HepG2 (cell line): ENCODE measurements around the gene YIPF1. TPM values are rescaled to one million over a fixed set of nuclear protein-coding genes. Genes with fewer than 3 reads are reported as not detected.

Experiments used
- CAMTA2 ChIP-seq: sonication (generic); formaldehyde crosslinking; IDR thresholded peaks from 2 replicates; pipeline ENCODE4 v1.4.0; 2020; ENCODE audit warnings: mild to moderate bottlenecking, missing genetic modification reagents, borderline replicate concordance
- CENPX ChIP-seq: sonication (generic); formaldehyde crosslinking; IDR thresholded peaks from 2 replicates; pipeline ENCODE4 v1.9.0; 2021; ENCODE audit warnings: mild to moderate bottlenecking, missing genetic modification reagents, moderate library complexity
- ESRRA ChIP-seq: sonication (generic); formaldehyde crosslinking; IDR thresholded peaks from 2 replicates; pipeline ENCODE4 v1.5.1; 2020; ENCODE audit warnings: mild to moderate bottlenecking, low read depth, missing genetic modification reagents
- FOXK2 ChIP-seq: fragments of 450-650 bp; IDR thresholded peaks from 2 replicates; pipeline ENCODE4 v1.6.1; 2016
- MIXL1 ChIP-seq: IDR thresholded peaks from 2 replicates; pipeline ENCODE4 v1.6.1; 2016
- PRPF4 ChIP-seq: fragments of 200-400 bp; formaldehyde crosslinking; IDR thresholded peaks from 2 replicates; pipeline ENCODE4 v1.6.1; 2016; ENCODE audit warnings: low read length, low read depth; ENCODE audit not compliant: poor library complexity, severe bottlenecking
- SIN3A ChIP-seq: IDR thresholded peaks from 2 replicates; pipeline ENCODE4 v1.6.1; 2011; ENCODE audit warnings: low read depth, mild to moderate bottlenecking, control low read depth, low read length, borderline replicate concordance
- SRY ChIP-seq: sonication (generic); formaldehyde crosslinking; IDR thresholded peaks from 2 replicates; pipeline ENCODE4 v1.8.0; 2022; ENCODE audit warnings: mild to moderate bottlenecking, missing genetic modification reagents
- TAF15 ChIP-seq: fragments of 200-400 bp; formaldehyde crosslinking; IDR thresholded peaks from one replicate; pipeline ENCODE4 v1.6.1; 2018; ENCODE audit warnings: mild to moderate bottlenecking, low read depth, low read length; ENCODE audit not compliant: poor library complexity, severe bottlenecking
- ZFP36L2 ChIP-seq: sonication (generic); formaldehyde crosslinking; IDR thresholded peaks from 2 replicates; pipeline ENCODE4 v1.4.0; 2020; ENCODE audit warnings: missing genetic modification reagents
- ZIK1 ChIP-seq: sonication (generic); formaldehyde crosslinking; IDR thresholded peaks from 2 replicates; pipeline ENCODE4 v1.5.0; 2020; ENCODE audit warnings: mild to moderate bottlenecking, low read depth, missing genetic modification reagents, borderline replicate concordance
- ZNF317 ChIP-seq: sonication (generic); formaldehyde crosslinking; IDR thresholded peaks from 2 replicates; pipeline ENCODE4 v1.5.0; 2020; ENCODE audit warnings: mild to moderate bottlenecking, missing genetic modification reagents
- polyA plus RNA-seq, 8 experiments: library from polyadenylated mRNA; depleted of rRNA in 3 of 8; stranded (reverse) in 7 of 8; unstranded in 1 of 8; fragments of >200 nt; fragmentation: Illumina TruSeq in 4 of 8; extraction: Trizol in 4 of 8; gene quantifications; 2 replicates each; pipeline versions ENCODE4 v1.2.1 to v1.2.3, GENCODE V29; 2011 to 2016; ENCODE audit warnings: low read depth in 4 of 8, missing spikeins in 1 of 8, mixed read lengths in 1 of 8; ENCODE audit not compliant: insufficient read depth in 1 of 8
- total RNA-seq, 5 experiments: library from RNA; depleted of rRNA; stranded (reverse); fragments of >200 nt; fragmentation: Illumina TruSeq; extraction: Trizol; gene quantifications; 2 replicates each; pipeline ENCODE4 v1.2.3, GENCODE V29; 2016; ENCODE audit warnings: low read depth in 1 of 5
- TF ChIP-seq, protein P1 (sequence below): sonication (generic); formaldehyde crosslinking; IDR thresholded peaks from 2 replicates; pipeline ENCODE4 v1.5.0; 2020; ENCODE audit warnings: mild to moderate bottlenecking, missing genetic modification reagents, borderline replicate concordance
- TF ChIP-seq, protein P2 (sequence below): sonication (generic); formaldehyde crosslinking; IDR thresholded peaks from 2 replicates; pipeline ENCODE4 v1.8.0; 2022; ENCODE audit warnings: mild to moderate bottlenecking, missing genetic modification reagents; ENCODE audit not compliant: insufficient replicate concordance
- TF ChIP-seq, protein P3 (sequence below): IDR thresholded peaks from 2 replicates; pipeline ENCODE4 v1.6.1; 2016; ENCODE audit warnings: low read depth
- TF ChIP-seq, protein P4 (sequence below): sonication (generic); formaldehyde crosslinking; conservative IDR thresholded peaks from 2 replicates; pipeline ENCODE4 v1.5.0; 2020; ENCODE audit warnings: missing genetic modification reagents

Gene YIPF1
- total and polyA plus RNA-seq, 2 of the 13 experiments (the other 11 are each of a cell fraction or from before 2014, with no cell fraction given), result 21.1 to 31.9 TPM

DNA sequence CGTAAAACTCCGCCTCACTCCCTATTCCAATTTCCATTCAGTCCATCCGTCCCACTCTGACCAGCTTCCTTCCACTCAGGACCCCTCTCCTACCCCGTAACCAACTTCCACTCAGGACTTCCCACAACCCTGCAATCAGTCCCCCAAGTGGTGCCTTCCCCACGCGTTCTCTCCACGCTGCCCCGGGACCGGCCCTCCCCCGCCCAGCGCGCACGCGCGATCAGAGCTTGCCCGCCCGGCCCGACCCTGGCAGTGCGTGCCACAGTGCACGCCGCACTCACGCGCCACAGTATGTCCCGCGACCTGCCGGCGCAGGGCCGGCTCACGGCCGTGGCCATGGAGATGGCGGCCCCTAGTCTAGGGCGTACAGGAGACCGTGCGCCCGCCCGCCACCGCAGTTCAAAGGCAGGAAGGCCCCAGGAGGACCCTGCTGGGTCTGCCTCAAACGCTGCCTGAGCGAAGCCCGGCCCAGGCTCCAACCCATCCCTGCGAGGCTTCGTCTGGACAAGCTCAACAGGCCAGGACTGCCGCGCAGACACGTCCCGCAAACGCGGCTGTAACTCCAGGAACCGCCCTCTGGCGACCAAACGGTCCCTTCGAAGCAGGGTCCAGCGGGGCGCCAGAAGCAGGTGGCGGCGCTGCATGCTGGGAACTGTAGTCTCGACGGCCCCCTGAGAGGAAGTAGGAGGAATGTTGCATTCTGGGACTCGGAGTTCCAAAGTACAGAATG lies 51.5 kb downstream of the YIPF1 start, which contains the start of gene NDC1 (continued):
- TF ChIP-seq, protein P1, sequence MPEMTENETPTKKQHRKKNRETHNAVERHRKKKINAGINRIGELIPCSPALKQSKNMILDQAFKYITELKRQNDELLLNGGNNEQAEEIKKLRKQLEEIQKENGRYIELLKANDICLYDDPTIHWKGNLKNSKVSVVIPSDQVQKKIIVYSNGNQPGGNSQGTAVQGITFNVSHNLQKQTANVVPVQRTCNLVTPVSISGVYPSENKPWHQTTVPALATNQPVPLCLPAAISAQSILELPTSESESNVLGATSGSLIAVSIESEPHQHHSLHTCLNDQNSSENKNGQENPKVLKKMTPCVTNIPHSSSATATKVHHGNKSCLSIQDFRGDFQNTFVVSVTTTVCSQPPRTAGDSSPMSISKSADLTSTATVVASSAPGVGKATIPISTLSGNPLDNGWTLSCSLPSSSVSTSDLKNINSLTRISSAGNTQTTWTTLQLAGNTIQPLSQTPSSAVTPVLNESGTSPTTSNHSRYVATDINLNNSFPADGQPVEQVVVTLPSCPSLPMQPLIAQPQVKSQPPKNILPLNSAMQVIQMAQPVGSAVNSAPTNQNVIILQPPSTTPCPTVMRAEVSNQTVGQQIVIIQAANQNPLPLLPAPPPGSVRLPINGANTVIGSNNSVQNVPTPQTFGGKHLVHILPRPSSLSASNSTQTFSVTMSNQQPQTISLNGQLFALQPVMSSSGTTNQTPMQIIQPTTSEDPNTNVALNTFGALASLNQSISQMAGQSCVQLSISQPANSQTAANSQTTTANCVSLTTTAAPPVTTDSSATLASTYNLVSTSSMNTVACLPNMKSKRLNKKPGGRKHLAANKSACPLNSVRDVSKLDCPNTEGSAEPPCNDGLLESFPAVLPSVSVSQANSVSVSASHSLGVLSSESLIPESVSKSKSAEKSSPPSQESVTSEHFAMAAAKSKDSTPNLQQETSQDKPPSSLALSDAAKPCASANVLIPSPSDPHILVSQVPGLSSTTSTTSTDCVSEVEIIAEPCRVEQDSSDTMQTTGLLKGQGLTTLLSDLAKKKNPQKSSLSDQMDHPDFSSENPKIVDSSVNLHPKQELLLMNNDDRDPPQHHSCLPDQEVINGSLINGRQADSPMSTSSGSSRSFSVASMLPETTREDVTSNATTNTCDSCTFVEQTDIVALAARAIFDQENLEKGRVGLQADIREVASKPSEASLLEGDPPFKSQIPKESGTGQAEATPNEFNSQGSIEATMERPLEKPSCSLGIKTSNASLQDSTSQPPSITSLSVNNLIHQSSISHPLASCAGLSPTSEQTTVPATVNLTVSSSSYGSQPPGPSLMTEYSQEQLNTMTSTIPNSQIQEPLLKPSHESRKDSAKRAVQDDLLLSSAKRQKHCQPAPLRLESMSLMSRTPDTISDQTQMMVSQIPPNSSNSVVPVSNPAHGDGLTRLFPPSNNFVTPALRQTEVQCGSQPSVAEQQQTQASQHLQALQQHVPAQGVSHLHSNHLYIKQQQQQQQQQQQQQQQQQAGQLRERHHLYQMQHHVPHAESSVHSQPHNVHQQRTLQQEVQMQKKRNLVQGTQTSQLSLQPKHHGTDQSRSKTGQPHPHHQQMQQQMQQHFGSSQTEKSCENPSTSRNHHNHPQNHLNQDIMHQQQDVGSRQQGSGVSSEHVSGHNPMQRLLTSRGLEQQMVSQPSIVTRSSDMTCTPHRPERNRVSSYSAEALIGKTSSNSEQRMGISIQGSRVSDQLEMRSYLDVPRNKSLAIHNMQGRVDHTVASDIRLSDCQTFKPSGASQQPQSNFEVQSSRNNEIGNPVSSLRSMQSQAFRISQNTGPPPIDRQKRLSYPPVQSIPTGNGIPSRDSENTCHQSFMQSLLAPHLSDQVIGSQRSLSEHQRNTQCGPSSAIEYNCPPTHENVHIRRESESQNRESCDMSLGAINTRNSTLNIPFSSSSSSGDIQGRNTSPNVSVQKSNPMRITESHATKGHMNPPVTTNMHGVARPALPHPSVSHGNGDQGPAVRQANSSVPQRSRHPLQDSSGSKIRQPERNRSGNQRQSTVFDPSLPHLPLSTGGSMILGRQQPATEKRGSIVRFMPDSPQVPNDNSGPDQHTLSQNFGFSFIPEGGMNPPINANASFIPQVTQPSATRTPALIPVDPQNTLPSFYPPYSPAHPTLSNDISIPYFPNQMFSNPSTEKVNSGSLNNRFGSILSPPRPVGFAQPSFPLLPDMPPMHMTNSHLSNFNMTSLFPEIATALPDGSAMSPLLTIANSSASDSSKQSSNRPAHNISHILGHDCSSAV (CRISPR knock-in tag), result no peak
- TF ChIP-seq CAMTA2 (CRISPR knock-in tag), result no peak
- TF ChIP-seq CENPX (CRISPR knock-in tag), result no peak
- TF ChIP-seq ZIK1, result peak; percentile 88
- TF ChIP-seq FOXK2, result no peak
- TF ChIP-seq, protein P2, sequence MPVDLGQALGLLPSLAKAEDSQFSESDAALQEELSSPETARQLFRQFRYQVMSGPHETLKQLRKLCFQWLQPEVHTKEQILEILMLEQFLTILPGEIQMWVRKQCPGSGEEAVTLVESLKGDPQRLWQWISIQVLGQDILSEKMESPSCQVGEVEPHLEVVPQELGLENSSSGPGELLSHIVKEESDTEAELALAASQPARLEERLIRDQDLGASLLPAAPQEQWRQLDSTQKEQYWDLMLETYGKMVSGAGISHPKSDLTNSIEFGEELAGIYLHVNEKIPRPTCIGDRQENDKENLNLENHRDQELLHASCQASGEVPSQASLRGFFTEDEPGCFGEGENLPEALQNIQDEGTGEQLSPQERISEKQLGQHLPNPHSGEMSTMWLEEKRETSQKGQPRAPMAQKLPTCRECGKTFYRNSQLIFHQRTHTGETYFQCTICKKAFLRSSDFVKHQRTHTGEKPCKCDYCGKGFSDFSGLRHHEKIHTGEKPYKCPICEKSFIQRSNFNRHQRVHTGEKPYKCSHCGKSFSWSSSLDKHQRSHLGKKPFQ (CRISPR knock-in tag), result peak; percentile 52
- TF ChIP-seq ZNF317 (CRISPR knock-in tag), result no peak; the same call in 1 of the 2 replicates
- TF ChIP-seq SIN3A, result peak; percentile 37; the same call in 1 of the 2 replicates
- TF ChIP-seq ZFP36L2 (CRISPR knock-in tag), result no peak
- no peak for TF ChIP-seq PRPF4
- TF ChIP-seq, protein P3, sequence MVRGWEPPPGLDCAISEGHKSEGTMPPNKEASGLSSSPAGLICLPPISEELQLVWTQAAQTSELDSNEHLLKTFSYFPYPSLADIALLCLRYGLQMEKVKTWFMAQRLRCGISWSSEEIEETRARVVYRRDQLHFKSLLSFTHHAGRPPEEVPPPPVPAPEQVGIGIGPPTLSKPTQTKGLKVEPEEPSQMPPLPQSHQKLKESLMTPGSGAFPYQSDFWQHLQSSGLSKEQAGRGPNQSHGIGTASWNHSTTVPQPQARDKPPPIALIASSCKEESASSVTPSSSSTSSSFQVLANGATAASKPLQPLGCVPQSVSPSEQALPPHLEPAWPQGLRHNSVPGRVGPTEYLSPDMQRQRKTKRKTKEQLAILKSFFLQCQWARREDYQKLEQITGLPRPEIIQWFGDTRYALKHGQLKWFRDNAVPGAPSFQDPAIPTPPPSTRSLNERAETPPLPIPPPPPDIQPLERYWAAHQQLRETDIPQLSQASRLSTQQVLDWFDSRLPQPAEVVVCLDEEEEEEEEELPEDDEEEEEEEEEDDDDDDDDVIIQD (CRISPR knock-in tag), result peak; percentile 49; the same call in 1 of the 2 replicates
- TF ChIP-seq, protein P4, sequence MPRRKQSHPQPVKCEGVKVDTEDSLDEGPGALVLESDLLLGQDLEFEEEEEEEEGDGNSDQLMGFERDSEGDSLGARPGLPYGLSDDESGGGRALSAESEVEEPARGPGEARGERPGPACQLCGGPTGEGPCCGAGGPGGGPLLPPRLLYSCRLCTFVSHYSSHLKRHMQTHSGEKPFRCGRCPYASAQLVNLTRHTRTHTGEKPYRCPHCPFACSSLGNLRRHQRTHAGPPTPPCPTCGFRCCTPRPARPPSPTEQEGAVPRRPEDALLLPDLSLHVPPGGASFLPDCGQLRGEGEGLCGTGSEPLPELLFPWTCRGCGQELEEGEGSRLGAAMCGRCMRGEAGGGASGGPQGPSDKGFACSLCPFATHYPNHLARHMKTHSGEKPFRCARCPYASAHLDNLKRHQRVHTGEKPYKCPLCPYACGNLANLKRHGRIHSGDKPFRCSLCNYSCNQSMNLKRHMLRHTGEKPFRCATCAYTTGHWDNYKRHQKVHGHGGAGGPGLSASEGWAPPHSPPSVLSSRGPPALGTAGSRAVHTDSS, result no peak; the same call in 1 of the 2 replicates
- TF ChIP-seq TAF15, result peak; percentile 51
- TF ChIP-seq MIXL1 (CRISPR knock-in tag), result peak; percentile 48
- TF ChIP-seq SRY, result peak; percentile 81
- peak; percentile 74; the same call in 1 of the 2 replicates for TF ChIP-seq ESRRA (CRISPR knock-in tag)
